DMS79 treated with DMSO at 0.1 percent for 48 hours (cell line): ENCODE data around the gene DYNLT2B.
"Not testable (repeated sequence)": the region's sequence is repeated elsewhere in the genome, so short reads cannot be mapped to it uniquely, and the experiment has no call there.

Experiments
- DNase-seq: peaks from one replicate; lab custom pipeline; 2025; lab: John Stamatoyannopoulos, UW

DYNLT2B gene

GRCh38 chr3:196317687-196318467 is at the start of gene DYNLT2B:
Gene DYNLT2B (minus strand): TSS chr3:196318240. CDS start chr3:196318152, 88 bp downstream.
- peak; percentile 83 for DNase-seq

DNA sequence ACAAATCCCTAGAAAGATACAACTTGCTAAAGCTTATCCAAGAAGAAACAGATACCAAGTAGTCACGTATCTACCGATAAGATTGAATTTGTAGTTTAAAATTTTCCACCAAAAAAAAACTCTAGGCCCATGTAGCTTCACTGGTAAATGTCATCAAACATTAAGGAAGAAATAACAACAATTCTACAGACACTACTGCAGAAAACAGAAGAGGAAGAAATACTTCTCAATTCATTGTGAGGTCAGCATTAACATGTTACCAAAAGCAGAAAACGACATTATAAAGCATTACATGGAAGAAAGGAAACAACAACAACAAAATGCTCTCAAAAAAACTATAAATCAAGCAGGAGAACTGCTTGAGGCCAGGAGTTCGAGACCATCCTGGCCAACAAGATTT is 47.7 kb upstream of the DYNLT2B start:
- DNase-seq, result no peak

GRCh38 chr3:196360586-196360985 is 42.5 kb upstream of the DYNLT2B start:
- peak; percentile 37 for DNase-seq

- DNase-seq, result not testable (repeated sequence)
Observed at GRCh38 chr3:196358540-196358939, 40.5 kb upstream of the DYNLT2B start.

DNA sequence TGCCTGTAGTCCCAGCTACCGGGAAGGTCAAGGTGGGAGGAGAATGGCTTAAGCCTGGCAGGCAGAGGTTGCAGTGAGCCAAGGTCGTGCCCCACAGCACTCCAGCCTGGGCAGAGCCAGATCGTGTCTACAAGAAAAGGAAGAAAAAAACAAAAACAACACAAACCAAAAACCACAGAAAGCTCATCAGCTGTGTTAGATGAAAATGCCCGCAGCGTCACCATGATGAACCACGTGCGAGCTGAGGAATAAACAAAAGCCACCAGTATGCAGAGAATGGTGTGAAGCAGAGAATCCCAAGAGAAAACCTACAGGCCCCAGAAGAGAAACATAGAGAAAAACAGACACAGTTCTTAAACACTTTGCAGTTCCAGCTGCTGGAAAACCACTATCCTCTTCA is 39.9 kb upstream of the DYNLT2B start:
- DNase-seq, result no peak

DNA sequence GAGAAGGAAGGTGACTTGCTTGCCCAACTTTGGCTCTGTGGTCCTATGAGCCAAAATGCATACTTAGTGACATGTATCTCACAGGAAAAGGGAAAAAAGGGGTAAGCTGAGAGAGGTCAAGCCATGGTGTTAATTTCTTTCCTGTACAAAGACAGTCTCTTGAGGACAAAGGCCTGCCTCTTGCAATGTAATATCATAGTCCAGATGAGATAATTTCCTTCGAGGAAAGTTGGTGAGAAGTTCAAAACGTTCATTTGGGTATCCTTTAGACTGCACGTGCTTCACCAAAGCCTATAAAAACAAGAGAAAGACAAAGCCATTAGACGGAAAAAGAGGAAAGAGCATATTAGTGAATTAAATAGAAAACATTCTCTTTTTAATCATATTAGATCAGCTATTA is 38.5 kb upstream of the DYNLT2B start:
- no peak for DNase-seq

- DNase-seq, result no peak
Observed at GRCh38 chr3:196355668-196356067, 37.6 kb upstream of the DYNLT2B start.

DNA sequence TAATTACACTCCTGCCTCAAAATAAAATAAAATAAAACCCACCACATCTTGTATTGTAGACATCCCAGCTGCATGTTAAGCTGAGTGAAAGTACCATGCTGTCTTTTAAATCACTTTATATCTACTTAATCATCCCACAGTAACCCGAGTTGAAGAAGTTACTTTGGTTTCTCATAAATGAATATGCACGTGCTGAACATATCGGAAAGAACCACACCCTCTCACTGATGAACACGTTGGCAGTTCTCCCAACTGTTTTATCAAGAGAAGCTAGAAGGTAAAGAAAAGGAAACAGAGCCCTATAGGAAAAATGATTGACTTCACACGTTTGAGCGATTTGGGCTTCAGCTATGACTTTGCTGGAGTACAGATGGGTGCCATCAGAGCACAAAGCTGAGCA is 36.1 kb upstream of the DYNLT2B start:
- no peak for DNase-seq

DNA sequence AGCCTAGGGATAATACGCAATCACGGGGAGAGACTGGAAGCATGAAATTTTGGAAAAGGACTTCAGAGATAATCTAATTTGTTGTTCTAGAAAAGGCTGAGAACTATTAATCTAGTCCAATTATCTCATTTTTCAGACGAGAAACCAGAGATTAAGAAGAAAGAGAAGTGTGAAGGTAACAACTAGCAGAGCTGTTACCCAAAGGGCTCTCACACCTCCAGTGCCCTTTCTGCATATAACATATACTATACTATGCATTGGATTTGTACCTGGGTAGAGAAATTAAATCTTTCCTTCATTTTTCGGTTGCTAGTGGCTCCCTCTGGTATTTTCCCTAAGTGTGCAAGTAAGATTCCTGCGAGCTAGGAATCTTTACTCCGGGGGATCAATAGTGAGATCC is 33.5 kb upstream of the DYNLT2B start:
- no peak for DNase-seq

DNA sequence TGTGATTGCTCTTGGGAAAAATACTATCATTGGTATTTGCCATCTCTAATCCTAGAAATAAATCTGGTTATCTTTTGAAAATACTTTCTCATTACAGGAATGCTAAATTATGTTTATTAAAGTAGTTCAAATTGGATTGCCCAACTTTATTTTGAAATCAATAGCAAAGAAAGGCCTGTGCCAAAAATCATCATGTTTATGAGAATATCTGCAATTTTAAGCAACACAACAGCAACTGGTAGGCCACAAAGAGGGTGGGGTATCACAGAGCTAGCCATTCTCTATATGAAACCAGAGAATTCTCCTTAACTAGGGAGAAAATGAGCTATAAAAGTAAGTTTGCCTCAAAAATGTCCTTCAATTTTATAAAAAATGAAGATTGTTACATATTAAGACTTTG is 32.0 kb upstream of the DYNLT2B start:
- no peak for DNase-seq

- no peak for DNase-seq
Observed at GRCh38 chr3:196348698-196349097, 30.7 kb upstream of the DYNLT2B start.

- no peak for DNase-seq
Observed at GRCh38 chr3:196344663-196345062, 26.6 kb upstream of the DYNLT2B start.

GRCh38 chr3:196343917-196344316 is 25.9 kb upstream of the DYNLT2B start:
- not testable (repeated sequence) for DNase-seq

GRCh38 chr3:196341137-196341536 is 23.1 kb upstream of the DYNLT2B start:
- no peak for DNase-seq

DNA sequence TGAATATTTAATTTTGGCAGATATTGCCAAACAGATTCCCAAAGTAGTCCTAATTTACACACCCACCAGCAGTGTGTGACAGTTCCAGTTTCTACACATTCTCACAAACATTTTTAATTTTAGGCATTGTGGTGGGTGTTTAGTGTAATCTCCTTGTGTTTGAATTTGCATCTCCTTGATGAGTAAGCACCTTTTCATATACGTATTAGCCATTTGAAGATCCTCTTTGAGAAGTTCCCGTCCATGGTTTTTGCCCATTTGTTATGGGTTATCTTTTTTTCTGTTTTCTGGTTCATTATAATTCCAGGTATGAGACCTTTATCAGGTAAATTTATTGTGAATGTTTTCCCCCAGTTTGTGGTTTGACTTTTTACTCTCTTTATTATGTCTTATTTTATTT is 22.4 kb upstream of the DYNLT2B start:
- DNase-seq, result no peak

DNA sequence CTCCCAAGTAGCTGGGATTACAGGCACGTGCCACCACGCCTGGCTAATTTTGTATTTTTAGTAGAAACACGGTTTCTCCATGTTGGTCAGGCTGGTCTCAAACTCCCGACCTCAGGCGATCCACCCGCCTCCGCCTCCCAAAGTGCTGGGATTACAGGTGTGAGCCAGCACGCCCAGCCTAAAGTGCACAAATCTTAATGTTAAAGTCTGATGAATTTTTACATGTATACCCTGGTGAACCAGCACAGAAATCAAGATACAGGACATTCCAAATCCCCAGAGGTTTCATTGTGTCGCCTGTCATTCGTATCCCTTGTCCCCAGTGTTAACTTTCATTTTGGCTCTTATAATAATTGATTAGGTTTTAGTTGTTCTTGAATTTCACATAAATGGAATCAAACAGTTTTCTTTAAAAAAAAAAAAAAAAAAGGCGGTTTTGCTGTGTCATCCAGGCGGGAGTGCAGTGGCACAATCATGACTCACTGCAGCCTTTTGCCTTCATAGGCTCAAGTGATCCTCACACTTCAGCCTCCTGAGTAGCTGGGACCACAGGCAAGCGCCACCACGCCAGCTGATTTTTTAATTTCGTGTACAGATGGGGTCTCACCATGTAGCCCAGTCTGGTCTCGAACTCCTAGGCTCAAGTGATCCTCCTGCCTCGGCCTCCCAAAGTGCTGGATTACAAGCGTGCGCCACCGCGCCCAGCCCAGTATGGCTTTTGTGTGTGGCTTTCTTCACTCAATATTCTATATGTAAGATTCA is 21.6 kb upstream of the DYNLT2B start:
- no peak for DNase-seq

DNA sequence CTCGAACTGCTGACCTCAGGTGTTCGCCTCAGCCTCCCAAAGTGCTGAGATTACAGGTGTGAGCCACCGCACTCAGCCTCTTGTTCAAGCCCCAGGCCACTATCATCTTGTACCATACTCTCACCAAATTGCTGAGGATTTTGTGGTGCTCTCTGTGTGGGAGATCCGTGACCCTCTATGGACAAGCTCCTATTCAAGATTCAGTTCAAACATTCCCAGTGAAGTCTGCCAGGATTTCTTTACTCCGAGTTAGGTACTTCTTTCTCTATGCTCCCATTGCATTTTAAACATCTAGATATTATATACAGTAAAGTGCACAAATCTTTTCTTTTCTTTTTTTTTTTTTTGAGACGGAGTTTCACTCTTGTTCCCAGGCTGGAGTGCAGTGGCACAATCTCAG is 21.0 kb upstream of the DYNLT2B start:
- no peak for DNase-seq

DNA sequence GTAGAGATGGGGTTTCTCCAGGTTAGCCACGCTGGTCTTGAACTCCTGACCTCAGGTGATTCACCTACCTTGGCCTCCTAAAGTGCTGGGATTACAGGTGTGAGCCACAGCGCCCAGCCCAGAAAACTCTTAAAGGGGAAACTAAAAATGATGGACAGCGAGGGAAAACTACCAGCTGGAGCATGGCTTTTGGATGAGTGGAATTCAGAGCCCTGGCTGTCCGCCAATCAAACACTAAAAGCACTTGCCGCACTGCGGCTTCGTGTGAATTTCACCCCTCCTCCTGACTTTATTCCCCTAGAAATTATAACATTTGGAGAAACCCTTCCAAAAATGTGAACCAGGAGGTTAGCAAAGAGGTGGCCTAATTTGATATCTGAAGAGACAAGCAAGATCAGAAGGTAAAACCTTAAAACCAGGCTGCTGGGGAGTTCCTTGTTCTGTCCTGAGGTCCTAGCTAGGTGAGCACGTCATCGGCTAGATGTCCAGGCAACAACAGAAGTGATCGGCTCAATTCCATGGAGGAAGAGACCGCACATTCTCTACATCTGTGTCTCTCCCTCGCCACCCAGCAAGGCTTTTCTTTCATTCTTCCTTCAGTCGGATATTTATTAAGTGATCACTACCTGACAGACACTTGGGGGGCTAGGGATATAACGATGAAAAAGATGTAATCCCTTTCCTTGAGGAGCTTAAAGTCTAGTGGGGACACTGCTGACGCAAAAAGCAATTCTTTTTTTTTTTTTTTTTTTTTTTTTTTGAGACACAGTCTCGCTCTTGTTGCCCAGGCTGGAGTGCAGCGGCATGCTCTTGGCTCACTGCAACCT is 18.5 kb upstream of the DYNLT2B start:
- DNase-seq, result peak; percentile 15

DNA sequence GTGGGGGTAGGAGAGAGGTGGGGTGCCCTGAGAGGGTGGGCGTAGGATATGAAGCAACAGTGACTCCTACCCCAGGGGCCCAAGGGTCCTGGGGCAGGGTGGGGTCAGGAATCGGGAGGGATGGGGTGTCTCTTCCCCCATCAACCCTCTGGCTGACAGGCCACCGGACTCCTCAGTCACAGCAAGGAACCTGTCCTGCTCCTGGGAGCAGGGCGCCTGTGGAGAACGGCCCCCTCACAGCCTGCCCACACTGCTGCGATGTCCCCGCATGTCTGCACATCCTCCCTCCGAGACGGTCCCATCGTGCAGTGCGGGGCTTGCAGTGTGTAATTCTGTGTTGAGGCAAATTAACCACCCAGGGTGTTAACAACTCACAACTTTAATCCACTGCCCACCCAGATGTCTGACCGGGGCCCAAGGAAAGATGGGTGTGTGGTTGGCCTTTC is 17.5 kb upstream of the DYNLT2B start:
- DNase-seq, result no peak

DNA sequence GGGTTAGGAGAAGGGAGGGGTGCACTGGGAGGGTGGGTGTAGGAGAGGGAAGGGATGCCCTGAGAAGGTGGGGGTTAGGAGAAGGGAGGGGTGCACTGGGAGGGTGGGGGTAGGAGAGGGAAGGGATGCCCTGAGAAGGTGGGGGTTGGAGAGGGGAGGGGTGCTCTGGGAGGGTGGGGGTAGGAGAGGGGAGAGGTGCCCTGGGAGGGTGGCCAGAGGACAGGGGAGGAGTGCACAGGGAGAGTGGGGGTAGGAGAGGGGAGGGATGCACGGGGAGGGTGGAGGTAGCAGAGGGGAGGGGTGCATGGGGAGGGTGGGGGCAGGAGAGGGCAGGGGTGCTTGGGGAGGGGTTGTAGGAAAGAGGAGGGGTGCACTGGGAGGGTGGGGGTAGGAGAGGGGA is 16.9 kb upstream of the DYNLT2B start:
- no peak for DNase-seq

GRCh38 chr3:196332168-196332567 is 14.1 kb upstream of the DYNLT2B start:
- DNase-seq, result no peak

DNA sequence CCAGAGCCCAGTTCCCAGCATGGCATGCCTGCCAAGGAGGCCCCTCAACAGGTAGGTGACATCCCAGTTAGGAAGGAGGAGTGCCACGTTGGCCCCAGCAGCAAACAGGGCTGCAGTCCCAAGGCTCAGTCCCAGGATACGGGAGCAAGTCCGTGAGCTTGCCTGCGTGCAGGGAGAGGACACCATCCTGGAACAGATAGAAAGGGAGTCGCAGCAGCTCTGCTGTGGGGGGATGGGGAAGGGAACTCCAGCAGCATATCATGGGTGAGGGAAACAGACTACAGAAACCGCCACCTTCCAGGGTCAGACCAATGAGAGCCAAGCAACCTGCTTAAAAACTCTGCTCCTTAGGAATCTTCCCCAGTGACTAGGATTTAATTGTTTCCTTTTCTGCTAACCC is 9.4 kb upstream of the DYNLT2B start:
- no peak for DNase-seq

DNA sequence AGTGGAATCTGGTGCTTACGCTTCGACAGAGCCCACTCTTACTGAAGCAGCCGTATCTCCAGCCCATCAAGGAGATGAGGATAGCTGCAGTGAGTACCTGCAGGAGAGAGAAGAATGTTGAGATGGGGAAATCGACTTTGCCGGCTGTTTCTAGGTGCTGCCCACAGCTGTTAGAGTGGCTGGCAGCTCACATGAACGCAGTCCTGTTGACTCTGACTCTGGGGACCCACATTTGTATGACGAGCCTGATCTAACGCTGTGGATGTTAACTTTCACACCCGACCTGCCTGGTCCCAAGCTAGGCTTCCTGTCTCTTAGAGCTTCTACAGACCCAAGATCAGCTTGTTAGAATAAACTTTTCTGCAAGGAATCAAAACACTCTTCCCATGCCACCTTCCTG is 8.9 kb upstream of the DYNLT2B start:
- DNase-seq, result no peak
